ENCODE results near the gene DOC2A. TPM values are rescaled to one million over a fixed set of nuclear protein-coding genes. Genes with fewer than 3 reads are reported as not detected.

The DOC2A gene
- total RNA-seq, 1 experiment from 2014 or later, result 3.2 TPM

GRCh38 chr16:29994600-29995323, 16.1 kb downstream of the DOC2A start:
- DNase-seq (ENCODE audit: low read depth, low spot score) (no peak), ATAC-seq (peak; percentile 59)
- no peaks in the 10 kb centered on the region for H3K9me3 ChIP-seq (ENCODE audit: control insufficient read depth, insufficient read depth, low read depth, low read length)
- POLR2A ChIA-PET, result no interaction called here
- CTCF ChIA-PET, result interaction anchor here (0.5 kb wide), 1 partner anchor 179 kb away, joined by 3 read pairs; no protein-coding TSS in a partner anchor
- peaks cover 31% of the 10 kb centered on the region for H3K4me1 ChIP-seq (ENCODE audit: control insufficient read depth, insufficient read depth, low read length)
- peak overlapping the region; percentile 72 to 98 for H3K4me3 ChIP-seq (ENCODE audit: low read depth in 2 of 2, low read length in 2 of 2)
- intact Hi-C loops (cut with micrococcal nuclease; ENCODE audit: unreplicated experiment), result no loop called here
- TF ChIP-seq TCF7L2 (IDR thresholded peaks at IDR 0.05; ENCODE audit: low read depth, low read length), result no peak
- TF ChIP-seq SIN3A (IDR thresholded peaks at IDR 0.05; ENCODE audit: borderline replicate concordance, insufficient read depth, low read depth, low read length), result no peak
- no peak for TF ChIP-seq REST (IDR thresholded peaks at IDR 0.05; ENCODE audit: insufficient read depth in 1 of 2, low read depth in 2 of 2, low read length in 1 of 2)
- no peak for TF ChIP-seq POLR2AphosphoS5 (IDR thresholded peaks at IDR 0.05; ENCODE audit: low read depth, low read length)
- no peak for TF ChIP-seq CTCF (IDR thresholded peaks at IDR 0.05)
- H3K36me3 ChIP-seq (ENCODE audit: control insufficient read depth, insufficient read depth, low read length), result peaks cover 8% of the 10 kb centered on the region
- peak overlapping the region; percentile 100 for H3K27ac ChIP-seq (ENCODE audit: low read length)
- no TSS peak for BruUV-seq (replicated peaks)
- H3K27me3 ChIP-seq (ENCODE audit: control insufficient read depth, insufficient read depth, low read length), result no peaks in the 10 kb centered on the region
- in situ Hi-C loops (cut with HindIII; ENCODE audit: low pct_unique_long_range_greater_than_20kb, low sequenced_read_pairs), result no loop called here

GRCh38 chr16:29993903-29994599, 16.8 kb downstream of the DOC2A start:
- peak overlapping the region in 1 of 2 experiments; percentile 98; a peak in 2 of 4 replicates for H3K4me3 ChIP-seq (ENCODE audit: low read depth in 2 of 2, low read length in 2 of 2)
- H3K36me3 ChIP-seq (ENCODE audit: control insufficient read depth, insufficient read depth, low read length), result peaks cover 8% of the 10 kb centered on the region
- ChIA-PET POLR2A (interaction anchor here (0.7 kb wide), 1 partner anchor 56 kb away, joined by 5 read pairs; no protein-coding TSS in a partner anchor), CTCF (interaction anchor here (0.6 kb wide), 1 partner anchor 179 kb away, joined by 5 read pairs; no protein-coding TSS in a partner anchor)
- DNase-seq (ENCODE audit: low read depth, low spot score) (no peak), ATAC-seq (no peak)
- H3K9me3 ChIP-seq (ENCODE audit: control insufficient read depth, insufficient read depth, low read depth, low read length), result no peaks in the 10 kb centered on the region
- TSS peak; percentile 96 for BruUV-seq (replicated peaks)
- in situ Hi-C loops (cut with HindIII; ENCODE audit: low pct_unique_long_range_greater_than_20kb, low sequenced_read_pairs) (no loop called here), intact Hi-C loops (cut with micrococcal nuclease; ENCODE audit: unreplicated experiment) (no loop called here)
- peak overlapping the region; percentile 100 for H3K27ac ChIP-seq (ENCODE audit: low read length)
- TF ChIP-seq TCF7L2 (IDR thresholded peaks at IDR 0.05; ENCODE audit: low read depth, low read length), result no peak
- no peak for TF ChIP-seq SIN3A (IDR thresholded peaks at IDR 0.05; ENCODE audit: borderline replicate concordance, insufficient read depth, low read depth, low read length)
- no peak; the same call in 1 of the 2 replicates for TF ChIP-seq POLR2AphosphoS5 (IDR thresholded peaks at IDR 0.05; ENCODE audit: low read depth, low read length)
- TF ChIP-seq REST (IDR thresholded peaks at IDR 0.05; ENCODE audit: insufficient read depth in 1 of 2, low read depth in 2 of 2, low read length in 1 of 2), result no peak
- no peak for TF ChIP-seq CTCF (IDR thresholded peaks at IDR 0.05)
- H3K27me3 ChIP-seq (ENCODE audit: control insufficient read depth, insufficient read depth, low read length), result no peaks in the 10 kb centered on the region
- H3K4me1 ChIP-seq (ENCODE audit: control insufficient read depth, insufficient read depth, low read length), result peaks cover 31% of the 10 kb centered on the region
